ENCODE results near the gene SOX8.
"Not testable (repeated sequence)": the region's sequence is repeated elsewhere in the genome, so short reads cannot be mapped to it uniquely, and the experiment has no call there.

Gene SOX8

GRCh38 chr16:946048-946395 is 35.5 kb upstream of the SOX8 start:
- H3K27ac ChIP-seq: no peak overlapping the region
- H3K4me3 ChIP-seq: no peak overlapping the region
- no peak for DNase-seq (ENCODE audit: low spot score)
- TF ChIP-seq, protein P1, sequence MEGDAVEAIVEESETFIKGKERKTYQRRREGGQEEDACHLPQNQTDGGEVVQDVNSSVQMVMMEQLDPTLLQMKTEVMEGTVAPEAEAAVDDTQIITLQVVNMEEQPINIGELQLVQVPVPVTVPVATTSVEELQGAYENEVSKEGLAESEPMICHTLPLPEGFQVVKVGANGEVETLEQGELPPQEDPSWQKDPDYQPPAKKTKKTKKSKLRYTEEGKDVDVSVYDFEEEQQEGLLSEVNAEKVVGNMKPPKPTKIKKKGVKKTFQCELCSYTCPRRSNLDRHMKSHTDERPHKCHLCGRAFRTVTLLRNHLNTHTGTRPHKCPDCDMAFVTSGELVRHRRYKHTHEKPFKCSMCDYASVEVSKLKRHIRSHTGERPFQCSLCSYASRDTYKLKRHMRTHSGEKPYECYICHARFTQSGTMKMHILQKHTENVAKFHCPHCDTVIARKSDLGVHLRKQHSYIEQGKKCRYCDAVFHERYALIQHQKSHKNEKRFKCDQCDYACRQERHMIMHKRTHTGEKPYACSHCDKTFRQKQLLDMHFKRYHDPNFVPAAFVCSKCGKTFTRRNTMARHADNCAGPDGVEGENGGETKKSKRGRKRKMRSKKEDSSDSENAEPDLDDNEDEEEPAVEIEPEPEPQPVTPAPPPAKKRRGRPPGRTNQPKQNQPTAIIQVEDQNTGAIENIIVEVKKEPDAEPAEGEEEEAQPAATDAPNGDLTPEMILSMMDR (IDR thresholded peaks at IDR 0.05): no peak

DNA sequence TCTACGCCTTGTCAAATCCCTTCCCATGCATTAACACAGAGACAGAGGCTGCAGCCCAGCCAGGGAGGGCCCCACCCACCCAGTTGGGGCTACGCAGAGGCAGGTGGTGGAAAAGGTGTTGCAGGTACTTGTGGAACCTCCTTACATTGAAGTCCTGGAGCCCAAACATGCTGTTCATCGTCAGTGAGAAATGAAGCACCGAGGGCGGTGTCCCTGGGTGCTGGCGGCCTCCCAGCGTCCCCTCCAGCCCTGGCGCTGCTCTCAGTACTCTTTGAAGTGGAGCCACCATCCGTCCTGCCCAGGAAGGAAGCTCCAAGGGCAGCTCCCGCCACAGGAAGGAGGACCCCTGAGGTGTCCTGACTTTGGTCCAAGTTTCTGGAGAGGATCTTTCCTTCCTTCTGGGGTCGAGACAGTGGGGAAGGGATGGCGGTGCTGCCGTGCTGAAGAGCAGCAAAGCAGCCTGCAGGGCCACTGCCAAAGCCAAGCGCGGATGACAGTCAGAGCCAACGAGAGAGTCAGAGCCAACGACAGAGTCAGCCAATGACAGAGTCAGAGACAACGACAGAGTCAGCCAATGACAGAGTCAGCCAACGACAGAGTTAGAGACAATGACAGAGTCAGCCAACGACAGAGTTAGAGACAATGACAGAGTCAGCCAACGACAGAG is 34.2 kb upstream of the SOX8 start:
- Histone ChIP-seq H3K4me3 (no peak overlapping the region), H3K27ac (no peak overlapping the region)
- TF ChIP-seq, protein P1 (IDR thresholded peaks at IDR 0.05): no peak
- no peak for DNase-seq (ENCODE audit: low spot score)

GRCh38 chr16:947922-948303 is 33.7 kb upstream of the SOX8 start:
- not testable (repeated sequence) for H3K27ac ChIP-seq; DNase-seq (ENCODE audit: low spot score); H3K4me3 ChIP-seq

DNA sequence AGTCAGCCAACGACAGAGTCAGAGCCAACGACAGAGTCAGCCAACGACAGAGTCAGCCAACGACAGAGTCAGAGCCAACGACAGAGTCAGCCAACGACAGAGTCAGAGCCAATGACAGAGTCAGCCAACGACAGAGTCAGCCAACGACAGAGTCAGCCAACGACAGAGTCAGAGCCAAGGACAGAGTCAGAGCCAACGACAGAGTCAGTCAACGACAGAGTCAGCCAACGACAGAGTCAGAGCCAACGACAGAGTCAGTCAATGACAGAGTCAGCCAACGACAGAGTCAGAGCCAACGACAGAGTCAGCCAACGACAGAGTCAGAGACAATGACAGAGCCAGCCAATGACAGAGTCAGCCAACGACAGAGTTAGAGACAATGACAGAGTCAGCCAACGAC is 32.8 kb upstream of the SOX8 start:
- H3K27ac ChIP-seq: not testable (repeated sequence)

GRCh38 chr16:950733-951573 is 30.6 kb upstream of the SOX8 start:
- peak overlapping the region in 1 of 2 donors; percentile 16 for H3K27ac ChIP-seq
- DNase-seq (ENCODE audit: low spot score); H3K4me3 ChIP-seq: not testable (repeated sequence)

More for the DNA sequence above, 32.8 kb upstream of the SOX8 start:
- not testable (repeated sequence) for DNase-seq (ENCODE audit: low spot score); H3K4me3 ChIP-seq

DNA sequence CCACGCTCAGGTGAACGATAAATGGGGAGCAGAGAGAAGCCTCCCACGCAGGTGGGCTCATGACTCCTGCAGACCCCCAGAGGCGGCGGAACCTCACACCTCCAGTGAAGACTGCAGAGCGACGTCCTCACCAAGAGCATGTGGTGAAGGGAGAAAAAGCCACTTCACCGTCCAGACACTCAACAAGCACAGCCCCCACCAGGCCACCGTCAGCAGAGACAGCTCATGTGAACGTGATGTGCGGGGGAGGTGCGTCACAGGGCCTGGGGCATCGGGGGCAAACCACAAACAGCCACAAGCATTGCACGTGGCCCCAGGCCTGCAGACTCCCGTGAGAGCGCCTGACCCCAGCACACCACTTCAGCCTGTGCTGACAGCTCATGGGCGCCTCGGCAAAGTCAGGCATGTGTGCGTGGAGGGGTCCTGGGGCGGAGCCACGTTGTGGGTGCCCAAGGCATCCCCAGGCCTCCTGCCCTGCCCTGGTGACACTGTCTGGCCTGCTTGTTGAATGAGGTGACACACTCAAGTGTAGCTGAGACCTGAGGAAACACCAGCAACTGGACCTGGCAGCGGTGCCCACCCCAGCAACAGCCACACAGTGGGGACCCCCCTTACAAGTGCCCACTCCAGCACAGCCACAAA is 29.8 kb upstream of the SOX8 start:
- Histone ChIP-seq H3K27ac (no peak overlapping the region), H3K4me3 (no peak overlapping the region)
- TF ChIP-seq, protein P1 (IDR thresholded peaks at IDR 0.05): no peak
- DNase-seq (ENCODE audit: low spot score): no peak

- no peak overlapping the region for H3K4me3 ChIP-seq
- TF ChIP-seq, protein P1 (IDR thresholded peaks at IDR 0.05): no peak
- DNase-seq (ENCODE audit: low spot score): no peak
- no peak overlapping the region for H3K27ac ChIP-seq
Observed at GRCh38 chr16:952321-952720, 29.2 kb upstream of the SOX8 start.

- not testable (repeated sequence) for H3K27ac ChIP-seq; H3K4me3 ChIP-seq; DNase-seq (ENCODE audit: low spot score)
Observed at GRCh38 chr16:953818-954217, 27.8 kb upstream of the SOX8 start.

DNA sequence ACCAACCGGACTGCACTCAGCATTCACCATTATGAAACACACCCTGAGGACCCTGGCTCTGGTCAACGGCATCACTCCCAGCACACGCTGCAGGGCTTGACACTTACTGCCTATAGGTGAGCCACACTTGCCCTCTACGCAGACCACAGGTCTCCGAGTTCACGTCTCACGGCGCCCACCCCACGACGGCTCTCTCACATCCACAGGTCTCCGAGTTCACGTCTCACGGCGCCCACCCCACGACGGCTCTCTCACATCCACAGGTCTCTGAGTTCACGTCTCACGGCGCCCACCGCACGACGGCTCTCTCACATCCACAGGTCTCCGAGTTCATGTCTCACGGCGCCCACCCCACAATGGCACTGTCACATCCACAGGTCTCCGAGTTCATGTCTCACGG is 25.8 kb upstream of the SOX8 start:
- H3K4me3 ChIP-seq; H3K27ac ChIP-seq; DNase-seq (ENCODE audit: low spot score): not testable (repeated sequence)
